Retinal pigment epithelial cell (primary cell): Measurements from ENCODE around the gene FBLN1.

Experiments used
- DNase-seq: peaks from one replicate; pipeline ENCODE4 v3.0.0-alpha.2; 2010; ENCODE audit warnings: low read depth
- H3K4me3 ChIP-seq: 2 replicates; pipeline ENCODE4 v1.5.1; 2011; ENCODE audit warnings: mild to moderate bottlenecking, low read length, control low read depth, moderate library complexity
- CTCF ChIP-seq: conservative IDR thresholded peaks from 2 replicates; pipeline ENCODE4 v1.5.1; 2011; ENCODE audit warnings: low read depth, low read length, control low read depth, inconsistent platforms

The FBLN1 gene

DNA sequence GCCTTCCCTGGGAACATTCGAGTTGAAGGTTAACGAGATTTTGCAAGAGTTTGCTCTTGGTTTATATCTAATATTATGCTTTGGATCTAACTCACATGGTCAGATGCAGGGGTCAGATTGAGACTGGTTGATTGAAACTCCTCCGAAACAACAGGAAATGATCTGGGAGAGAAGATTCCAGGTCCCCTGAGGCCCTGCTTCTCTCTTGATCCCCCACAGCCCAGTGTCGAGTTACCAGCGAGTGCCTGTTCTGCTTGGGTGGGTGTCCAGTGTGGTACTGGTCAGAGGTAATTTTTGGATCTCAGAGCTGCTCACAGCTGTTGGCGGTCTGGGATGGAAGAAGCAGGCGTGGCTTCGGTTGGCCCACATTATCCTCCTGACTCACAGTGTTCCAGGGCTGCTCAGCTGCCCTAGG lies 9.2 kb downstream of the FBLN1 start:
- H3K4me3 ChIP-seq, result no peak overlapping the region
- no peak for TF ChIP-seq CTCF
- no peak for DNase-seq

GRCh38 chr22:45512363-45512762 lies 9.7 kb downstream of the FBLN1 start:
- no peak overlapping the region for H3K4me3 ChIP-seq
- TF ChIP-seq CTCF, result no peak
- no peak for DNase-seq

- TF ChIP-seq CTCF, result no peak
These were observed 13.0 kb downstream of the FBLN1 start for GRCh38 chr22:45515676-45516075.

GRCh38 chr22:45516163-45516562 lies 13.5 kb downstream of the FBLN1 start:
- no peak for DNase-seq
- no peak for TF ChIP-seq CTCF
- no peak overlapping the region for H3K4me3 ChIP-seq

More at GRCh38 chr22:45515676-45516075, 13.0 kb downstream of the FBLN1 start:
- no peak overlapping the region for H3K4me3 ChIP-seq
- no peak for DNase-seq

GRCh38 chr22:45516923-45517675 lies 14.4 kb downstream of the FBLN1 start:
- peak; percentile 43 for DNase-seq
- TF ChIP-seq CTCF, result no peak
- H3K4me3 ChIP-seq, result no peak overlapping the region

DNA sequence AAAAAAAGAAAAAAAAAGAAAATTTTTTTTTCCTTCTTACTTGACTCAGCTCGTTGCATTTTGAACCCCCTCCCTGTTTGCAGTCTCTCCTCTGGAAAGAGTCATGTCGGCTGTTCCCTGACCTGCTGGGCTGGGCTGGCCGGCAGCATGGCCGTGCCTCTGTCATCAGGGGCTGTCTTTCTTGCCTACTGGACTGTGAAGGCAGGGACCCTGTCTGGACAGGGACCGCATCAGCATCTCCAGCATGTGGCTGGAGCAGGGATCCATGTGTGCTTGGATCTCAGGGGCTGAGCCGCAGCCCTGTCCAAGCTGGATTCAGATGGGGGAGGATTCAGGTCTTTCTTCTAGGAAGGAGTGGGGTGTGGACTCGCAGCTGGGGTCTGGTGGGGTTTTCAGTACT lies 15.5 kb downstream of the FBLN1 start:
- TF ChIP-seq CTCF, result no peak
- no peak for DNase-seq
- H3K4me3 ChIP-seq, result no peak overlapping the region

- no peak for TF ChIP-seq CTCF
- no peak overlapping the region for H3K4me3 ChIP-seq
- DNase-seq, result no peak
These were observed 15.9 kb downstream of the FBLN1 start for GRCh38 chr22:45518580-45518991.
